Parathyroid adenoma (tissue), 2 donors: Measurements from ENCODE around the gene ANKH.

Source experiments
- H2AFZ ChIP-seq: fragments of 300-600 bp; sonication (generic); one replicate; pipeline ENCODE4 v1.7.0; 2017; ENCODE audit warnings: antibody characterized with exemption, mild to moderate bottlenecking
- H3K27ac ChIP-seq: fragments of 300-600 bp; sonication (generic); one replicate; pipeline ENCODE4 v1.7.0; 2017
- H3K27me3 ChIP-seq: fragments of 300-600 bp; sonication (generic); one replicate; pipeline ENCODE4 v1.7.0; 2017; ENCODE audit warnings: low read length; ENCODE audit not compliant: control insufficient read depth, insufficient read depth
- H3K36me3 ChIP-seq: fragments of 300-600 bp; sonication (generic); one replicate; pipeline ENCODE4 v1.7.0; 2017; ENCODE audit warnings: low read length; ENCODE audit not compliant: control insufficient read depth, insufficient read depth
- H3K4me1 ChIP-seq: fragments of 300-600 bp; sonication (generic); one replicate; pipeline ENCODE4 v1.7.0; 2017; ENCODE audit warnings: control low read depth
- H3K4me2 ChIP-seq: fragments of 300-600 bp; sonication (generic); one replicate; pipeline ENCODE4 v1.7.0; 2017; ENCODE audit warnings: low read length
- H3K4me3 ChIP-seq: fragments of 300-600 bp; sonication (generic); one replicate; pipeline ENCODE4 v1.7.0; 2017; ENCODE audit warnings: low read depth, low read length
- H3K79me2 ChIP-seq: fragments of 300-600 bp; sonication (generic); one replicate; pipeline ENCODE4 v1.7.0; 2017; ENCODE audit warnings: control low read depth
- H3K9ac ChIP-seq: fragments of 300-600 bp; sonication (generic); one replicate; pipeline ENCODE4 v1.7.0; 2017; ENCODE audit warnings: mild to moderate bottlenecking
- H3K9me3 ChIP-seq: fragments of 300-600 bp; sonication (generic); one replicate; pipeline ENCODE4 v1.7.0; 2017; ENCODE audit warnings: low read length; ENCODE audit not compliant: control insufficient read depth
- CTCF ChIP-seq: fragments of 300-600 bp; sonication (generic); IDR thresholded peaks from one replicate; pipeline ENCODE4 v1.7.0; 2017; ENCODE audit warnings: antibody characterized with exemption, mild to moderate bottlenecking
- donor health status: primary hyperparathyroidism.

The ANKH gene

GRCh38 chr5:14741131-14741530, 130.4 kb downstream of the ANKH start:
- Histone ChIP-seq H3K36me3 (no peaks in the 10 kb centered on the region), H3K27ac (no peak overlapping the region), H3K9me3 (no peaks in the 10 kb centered on the region), H3K79me2 (no peaks in the 10 kb centered on the region), H2AFZ (no peak overlapping the region), H3K4me1 (peaks cover 3% of the 10 kb centered on the region), H3K9ac (no peak overlapping the region), H3K27me3 (no peaks in the 10 kb centered on the region), H3K4me2 (no peak overlapping the region), H3K4me3 (no peak overlapping the region)
- TF ChIP-seq CTCF = no peak

GRCh38 chr5:14739981-14740380, 131.6 kb downstream of the ANKH start:
- H3K27me3 ChIP-seq = no peaks in the 10 kb centered on the region
- H3K4me3 ChIP-seq = no peak overlapping the region
- H3K9me3 ChIP-seq = no peaks in the 10 kb centered on the region
- TF ChIP-seq CTCF = no peak
- H3K79me2 ChIP-seq = no peaks in the 10 kb centered on the region
- H3K36me3 ChIP-seq = no peaks in the 10 kb centered on the region
- peaks cover 3% of the 10 kb centered on the region for H3K4me1 ChIP-seq
- H3K4me2 ChIP-seq = no peak overlapping the region
- H2AFZ ChIP-seq = no peak overlapping the region
- H3K9ac ChIP-seq = no peak overlapping the region
- no peak overlapping the region for H3K27ac ChIP-seq

- no peak overlapping the region for H2AFZ ChIP-seq
- no peak overlapping the region for H3K4me3 ChIP-seq
- H3K79me2 ChIP-seq = no peaks in the 10 kb centered on the region
- no peak overlapping the region for H3K27ac ChIP-seq
- H3K9ac ChIP-seq = no peak overlapping the region
- no peaks in the 10 kb centered on the region for H3K36me3 ChIP-seq
- H3K27me3 ChIP-seq = no peaks in the 10 kb centered on the region
- H3K4me2 ChIP-seq = no peak overlapping the region
- no peak for TF ChIP-seq CTCF
- H3K4me1 ChIP-seq = peaks cover 3% of the 10 kb centered on the region
- H3K9me3 ChIP-seq = no peaks in the 10 kb centered on the region
Measured at GRCh38 chr5:14739538-14739937, 132.0 kb downstream of the ANKH start.

- no peak overlapping the region for H3K4me3 ChIP-seq
- no peaks in the 10 kb centered on the region for H3K9me3 ChIP-seq
- no peak overlapping the region for H3K27ac ChIP-seq
- H3K36me3 ChIP-seq = no peaks in the 10 kb centered on the region
- H3K4me2 ChIP-seq = no peak overlapping the region
- H3K27me3 ChIP-seq = no peaks in the 10 kb centered on the region
- H3K79me2 ChIP-seq = no peaks in the 10 kb centered on the region
- TF ChIP-seq CTCF = no peak
- no peak overlapping the region for H2AFZ ChIP-seq
- peaks cover 3% of the 10 kb centered on the region for H3K4me1 ChIP-seq
- H3K9ac ChIP-seq = no peak overlapping the region
Measured at GRCh38 chr5:14738050-14738449, 133.5 kb downstream of the ANKH start.

GRCh38 chr5:14737291-14737690, 134.3 kb downstream of the ANKH start:
- Histone ChIP-seq H3K4me1 (peaks cover 3% of the 10 kb centered on the region), H3K4me3 (no peak overlapping the region), H2AFZ (no peak overlapping the region), H3K27ac (no peak overlapping the region), H3K79me2 (no peaks in the 10 kb centered on the region), H3K9ac (no peak overlapping the region), H3K9me3 (no peaks in the 10 kb centered on the region), H3K36me3 (no peaks in the 10 kb centered on the region), H3K27me3 (no peaks in the 10 kb centered on the region), H3K4me2 (no peak overlapping the region)
- no peak for TF ChIP-seq CTCF
